ENCODE measurements around the gene ZRANB1. TPM values are rescaled to one million over a fixed set of nuclear protein-coding genes. Genes with fewer than 3 reads are reported as not detected.

The ZRANB1 gene
- total RNA-seq, 1 donor from 2014 or later = 17.7 TPM

DNA sequence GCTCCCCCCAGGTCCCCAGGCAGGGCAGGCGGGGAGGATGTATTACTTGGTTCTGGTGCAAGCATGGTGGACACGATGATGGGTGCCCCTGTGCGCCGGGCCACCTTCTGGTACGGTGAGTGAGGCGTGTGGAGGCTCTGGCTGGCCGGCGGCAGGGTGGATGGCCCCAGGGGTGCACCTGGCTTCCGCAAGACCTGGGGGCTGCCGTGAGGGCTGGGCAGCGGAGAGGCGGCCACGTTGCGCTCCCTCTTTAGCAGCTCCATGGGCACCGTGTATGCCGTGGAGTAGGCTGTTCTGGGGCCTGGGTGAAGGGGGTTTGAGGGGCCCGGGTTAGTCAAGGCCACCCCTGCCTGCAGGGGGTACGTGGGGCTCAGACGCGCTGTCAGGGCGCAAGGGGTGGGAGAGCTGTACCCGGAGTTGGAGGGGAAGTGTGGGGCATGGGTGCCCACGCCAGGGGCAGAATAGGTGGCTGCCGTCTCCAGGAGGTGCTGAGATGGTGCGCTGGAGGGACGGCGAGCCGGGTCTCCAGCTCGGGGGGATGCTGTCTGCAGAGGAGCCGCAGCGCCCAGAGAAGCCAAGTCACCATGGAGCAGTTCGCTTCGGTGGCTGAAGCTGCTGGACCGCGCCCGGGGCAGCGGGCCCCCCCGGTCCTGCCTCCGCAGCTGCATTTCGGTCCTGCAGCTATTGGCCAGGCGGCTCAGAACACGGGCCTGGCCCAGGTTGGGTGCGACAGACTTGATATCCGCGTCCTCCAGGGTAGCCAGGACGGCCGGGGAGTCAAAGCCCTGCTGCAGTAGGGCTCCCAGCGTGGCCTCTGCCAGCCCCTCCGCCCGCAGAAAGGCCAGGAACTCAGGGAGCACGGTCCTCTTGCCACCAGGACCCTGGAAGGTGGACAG lies 84.4 kb downstream of the ZRANB1 start:
- H3K36me3 Mint-ChIP-seq (ENCODE audit: low read depth) = no peaks in the 10 kb centered on the region
- TF ChIP-seq, protein P1, sequence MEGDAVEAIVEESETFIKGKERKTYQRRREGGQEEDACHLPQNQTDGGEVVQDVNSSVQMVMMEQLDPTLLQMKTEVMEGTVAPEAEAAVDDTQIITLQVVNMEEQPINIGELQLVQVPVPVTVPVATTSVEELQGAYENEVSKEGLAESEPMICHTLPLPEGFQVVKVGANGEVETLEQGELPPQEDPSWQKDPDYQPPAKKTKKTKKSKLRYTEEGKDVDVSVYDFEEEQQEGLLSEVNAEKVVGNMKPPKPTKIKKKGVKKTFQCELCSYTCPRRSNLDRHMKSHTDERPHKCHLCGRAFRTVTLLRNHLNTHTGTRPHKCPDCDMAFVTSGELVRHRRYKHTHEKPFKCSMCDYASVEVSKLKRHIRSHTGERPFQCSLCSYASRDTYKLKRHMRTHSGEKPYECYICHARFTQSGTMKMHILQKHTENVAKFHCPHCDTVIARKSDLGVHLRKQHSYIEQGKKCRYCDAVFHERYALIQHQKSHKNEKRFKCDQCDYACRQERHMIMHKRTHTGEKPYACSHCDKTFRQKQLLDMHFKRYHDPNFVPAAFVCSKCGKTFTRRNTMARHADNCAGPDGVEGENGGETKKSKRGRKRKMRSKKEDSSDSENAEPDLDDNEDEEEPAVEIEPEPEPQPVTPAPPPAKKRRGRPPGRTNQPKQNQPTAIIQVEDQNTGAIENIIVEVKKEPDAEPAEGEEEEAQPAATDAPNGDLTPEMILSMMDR (IDR thresholded peaks at IDR 0.05) = no peak
- intact Hi-C loops (cut with micrococcal nuclease) = no loop called here

GRCh38 chr10:125026974-125027735 lies 85.2 kb downstream of the ZRANB1 start:
- Mint-ChIP-seq H3K9me3 (no peaks in the 10 kb centered on the region), H3K36me3 (ENCODE audit: low read depth) (no peaks in the 10 kb centered on the region), H3K27ac (no peak overlapping the region), H3K4me1 (peaks cover 14% of the 10 kb centered on the region), H3K4me3 (no peak overlapping the region), H3K27me3 (peaks cover 22% of the 10 kb centered on the region)
- TF ChIP-seq, protein P1 (IDR thresholded peaks at IDR 0.05) = no peak
- ATAC-seq (ENCODE audit: low read depth) (no peak), DNase-seq (no peak)
- ChIA-PET CTCF (no interaction called here), POLR2A (no interaction called here)
- intact Hi-C loops (cut with micrococcal nuclease) = no loop called here

More for the DNA sequence above, 84.4 kb downstream of the ZRANB1 start:
- CTCF ChIA-PET = no interaction called here
- H3K9me3 Mint-ChIP-seq = no peaks in the 10 kb centered on the region
- DNase-seq (no peak), ATAC-seq (ENCODE audit: low read depth) (no peak)
- H3K27me3 Mint-ChIP-seq = peaks cover 21% of the 10 kb centered on the region
- no peak overlapping the region for H3K4me3 Mint-ChIP-seq
- POLR2A ChIA-PET = no interaction called here
- H3K4me1 Mint-ChIP-seq = peaks cover 14% of the 10 kb centered on the region
- no peak overlapping the region for H3K27ac Mint-ChIP-seq

GRCh38 chr10:125027871-125028869 lies 86.2 kb downstream of the ZRANB1 start:
- Mint-ChIP-seq H3K27me3 (peaks cover 26% of the 10 kb centered on the region), H3K4me1 (peaks cover 14% of the 10 kb centered on the region), H3K9me3 (no peaks in the 10 kb centered on the region), H3K36me3 (ENCODE audit: low read depth) (no peaks in the 10 kb centered on the region), H3K4me3 (no peak overlapping the region), H3K27ac (no peak overlapping the region)
- intact Hi-C loops (cut with micrococcal nuclease) = no loop called here
- TF ChIP-seq, protein P1 (IDR thresholded peaks at IDR 0.05) = no peak
- ATAC-seq (ENCODE audit: low read depth) (no peak), DNase-seq (no peak)
- ChIA-PET CTCF (no interaction called here), POLR2A (no interaction called here)

DNA sequence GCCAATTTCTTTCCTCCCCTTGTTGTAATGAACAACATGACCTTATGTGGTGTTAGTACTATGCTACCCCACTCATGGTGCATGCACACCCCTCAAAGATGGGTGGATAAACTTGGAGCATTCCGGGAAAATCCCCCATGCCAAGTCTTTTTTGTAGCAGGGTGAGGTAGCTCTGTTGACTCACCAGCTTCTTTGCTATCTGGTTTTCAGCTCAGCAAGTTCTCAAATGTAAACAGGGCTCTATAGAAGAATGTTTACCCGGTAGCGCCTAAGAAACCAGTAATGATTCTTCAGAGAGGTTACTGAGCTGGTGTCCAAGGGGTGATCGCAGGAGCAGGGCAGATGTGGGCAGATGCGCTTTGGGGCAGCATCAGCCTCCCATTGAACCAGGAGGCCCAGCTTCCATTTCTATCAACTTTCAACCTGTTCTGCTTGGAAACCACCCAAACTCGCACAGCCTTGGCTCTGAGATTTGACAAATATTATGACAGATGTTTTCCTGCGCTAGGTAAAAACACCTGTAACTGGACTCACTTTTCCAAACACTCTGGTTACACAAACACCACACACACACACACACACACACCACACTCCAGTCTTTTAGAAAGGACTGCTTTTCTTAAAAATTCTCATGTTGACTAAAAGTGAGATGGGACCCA lies 87.8 kb downstream of the ZRANB1 start:
- Mint-ChIP-seq H3K9me3 (no peaks in the 10 kb centered on the region), H3K36me3 (ENCODE audit: low read depth) (no peaks in the 10 kb centered on the region), H3K27me3 (peaks cover 26% of the 10 kb centered on the region), H3K4me3 (no peak overlapping the region), H3K4me1 (peaks cover 8% of the 10 kb centered on the region), H3K27ac (no peak overlapping the region)
- ATAC-seq (ENCODE audit: low read depth) = no peak
- DNase-seq = no peak
- POLR2A ChIA-PET = no interaction called here
- CTCF ChIA-PET = no interaction called here
- intact Hi-C loops (cut with micrococcal nuclease) = no loop called here
- TF ChIP-seq, protein P1 (IDR thresholded peaks at IDR 0.05) = no peak
